Nucleus accumbens (tissue), 56 donors: Measurements from ENCODE around the gene MLLT1.
A peak's percentile ranks its signal among the peaks of the same experiment; 100 is the strongest.

Source experiments
- DNase-seq, 56 donors: peaks; one replicate each; lab custom pipeline; 2025; lab: John Stamatoyannopoulos, UW

MLLT1 gene

DNA sequence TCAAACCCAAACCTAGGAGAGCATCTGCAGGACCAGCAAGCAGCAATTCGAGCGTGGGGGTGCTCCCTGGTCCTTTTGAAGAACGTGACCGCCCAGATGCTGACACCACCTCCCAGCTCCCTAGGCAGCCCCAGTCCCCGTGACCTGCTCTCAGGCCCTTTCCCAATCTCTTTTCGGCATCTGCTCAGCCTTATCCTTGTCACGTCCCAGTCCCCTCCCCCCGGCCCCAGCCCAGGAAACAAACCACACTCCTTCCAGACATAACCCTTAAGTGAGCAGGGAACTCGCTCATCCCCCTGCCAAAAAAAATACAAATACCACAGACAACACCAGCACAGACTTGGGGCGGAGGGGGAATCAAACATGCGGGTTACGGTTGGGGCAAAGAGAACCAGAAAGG lies 3.3 kb downstream of the MLLT1 start:
- no peak for DNase-seq

DNA sequence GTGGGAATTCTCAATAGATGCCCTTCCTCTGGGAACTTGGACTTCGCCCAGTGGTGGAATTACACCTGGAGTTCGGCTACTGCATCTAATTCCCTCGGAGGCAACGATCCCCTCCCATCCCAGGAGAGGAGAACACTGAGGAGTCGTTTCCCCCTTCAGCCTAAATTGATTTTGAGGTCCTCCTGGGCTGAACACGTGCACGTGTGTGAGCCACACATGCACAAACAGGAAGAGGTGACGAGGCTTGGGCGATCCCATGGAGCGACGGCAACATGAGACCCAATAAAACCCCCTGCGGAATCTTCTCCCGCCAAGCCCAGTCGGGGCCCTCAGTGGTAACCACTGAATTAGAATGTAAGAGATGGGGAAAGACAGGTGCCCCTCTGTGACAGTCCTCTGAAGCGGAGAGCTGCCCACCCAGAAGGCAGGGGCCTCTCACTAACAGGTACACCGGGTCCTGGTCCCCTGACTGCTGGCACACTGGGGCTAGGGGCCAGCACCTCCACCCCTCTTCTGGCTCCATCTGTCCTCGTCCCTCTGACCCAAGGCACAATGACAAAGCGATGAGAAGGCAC lies 4.5 kb downstream of the MLLT1 start:
- no peak for DNase-seq

DNA sequence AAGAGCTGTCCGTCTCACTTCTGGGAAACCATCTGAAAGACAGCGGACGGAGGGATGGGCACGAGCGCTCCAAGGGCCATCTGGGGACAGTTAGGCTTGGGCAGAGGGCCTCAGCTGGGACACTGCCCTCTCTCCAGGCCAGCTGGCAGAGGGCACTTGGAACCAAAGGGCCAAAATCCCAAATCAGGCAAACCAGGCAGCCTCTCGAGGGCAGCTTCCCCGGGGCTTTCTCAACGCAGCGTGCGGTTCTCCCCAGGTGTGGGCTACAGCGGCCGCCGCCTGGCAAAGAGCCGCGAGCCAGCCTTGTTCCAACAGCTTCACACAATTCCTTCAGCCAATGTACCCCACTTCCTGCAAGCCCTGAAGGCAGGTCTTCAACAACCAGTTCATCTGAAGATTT lies 5.0 kb downstream of the MLLT1 start:
- DNase-seq: peak in 6 of 56 donors; percentile 8 to 26 (median 14)

DNA sequence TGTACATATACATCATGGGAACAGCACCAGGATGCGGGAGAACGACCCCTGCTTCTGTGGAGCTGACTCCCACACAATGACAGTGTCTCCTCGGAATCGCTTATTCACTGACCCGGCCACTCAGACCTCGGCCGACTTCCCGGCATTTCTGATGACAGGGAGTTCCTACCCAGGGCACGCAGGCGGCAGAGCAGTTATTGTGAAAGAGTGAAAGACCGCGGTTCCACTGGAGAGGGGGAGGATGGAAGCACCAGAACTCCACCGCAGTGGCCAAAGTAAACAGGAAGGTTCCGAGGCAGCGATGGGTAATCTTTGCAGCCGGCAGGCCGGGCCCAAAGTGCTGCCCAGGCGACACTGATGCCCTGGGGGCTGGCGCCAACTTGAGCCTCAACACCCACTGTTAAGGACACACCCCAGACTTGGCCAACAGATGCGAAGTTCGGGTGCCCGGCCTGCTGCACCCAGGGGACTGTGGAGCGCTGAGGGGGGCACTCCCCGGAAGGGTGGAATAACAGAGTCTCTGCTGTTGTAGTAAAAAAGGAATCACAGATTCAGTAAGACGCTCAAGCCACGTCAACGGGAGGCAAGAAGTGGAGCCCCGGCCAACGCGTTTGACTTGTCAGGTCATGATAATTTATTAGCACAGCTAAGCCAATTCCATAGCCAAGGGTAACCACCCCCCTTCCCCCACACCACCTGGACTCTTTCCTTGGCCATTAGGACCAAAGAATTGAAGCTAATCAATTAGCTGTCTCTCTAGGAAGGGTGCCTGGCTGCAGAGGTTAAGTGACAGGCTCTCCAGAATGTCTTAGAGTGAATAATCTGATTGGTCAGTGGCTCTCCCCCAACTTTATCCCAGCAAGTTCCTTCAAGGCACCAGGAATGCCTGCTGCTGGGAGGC lies 5.8 kb downstream of the MLLT1 start:
- peak in 41 of 56 donors; percentile 8 to 69 (median 35) for DNase-seq

DNA sequence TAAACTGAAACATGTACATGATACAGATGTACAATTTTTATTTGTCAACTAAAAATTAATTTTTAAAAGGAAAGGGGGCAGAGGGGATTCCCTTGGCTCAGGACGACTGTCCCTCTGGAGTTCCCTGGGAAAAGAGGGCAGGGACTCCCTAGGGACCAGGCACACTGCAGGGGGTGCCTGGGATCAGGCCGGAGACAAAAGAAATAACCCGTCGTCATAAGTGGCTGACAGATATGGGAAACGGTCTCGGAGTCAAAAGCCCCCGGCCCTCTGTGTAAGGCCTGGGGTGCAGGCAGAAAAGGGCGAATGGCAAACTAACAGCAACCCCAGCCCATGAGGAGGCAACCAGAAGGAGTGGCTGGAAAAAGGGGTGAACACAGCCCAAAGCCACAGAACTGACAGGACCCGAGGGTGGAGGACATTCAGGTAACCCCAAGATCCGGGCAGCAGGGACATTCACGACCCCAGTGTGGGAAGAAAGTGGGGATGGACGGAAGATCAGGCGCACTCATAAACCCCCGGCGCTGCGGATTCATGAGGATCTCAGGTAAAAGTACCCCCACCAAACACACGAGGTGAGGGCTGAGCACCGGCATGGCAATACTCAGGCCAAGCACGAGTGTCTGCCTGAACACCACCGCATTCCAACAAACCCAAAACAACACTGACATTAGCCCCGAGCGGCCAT lies 6.7 kb downstream of the MLLT1 start:
- DNase-seq: no peak

DNA sequence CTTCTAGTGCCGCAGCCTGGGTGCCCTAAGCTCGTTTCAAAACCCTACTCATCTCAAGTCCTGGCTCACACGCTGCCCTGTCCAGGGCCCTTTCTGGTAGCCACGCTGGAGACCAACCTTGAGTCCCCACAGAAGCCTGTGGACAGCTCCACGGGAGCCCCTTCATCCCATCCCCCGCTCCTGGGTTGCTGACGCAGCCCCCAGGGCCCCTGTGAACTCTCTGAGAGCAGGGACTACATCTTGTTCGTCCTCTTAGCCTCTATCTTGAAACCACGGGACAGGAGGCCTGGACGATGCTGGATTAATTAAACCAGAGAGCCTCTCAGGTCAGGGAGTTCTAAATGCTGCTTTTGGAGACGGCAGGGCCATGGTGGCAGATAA lies 7.4 kb downstream of the MLLT1 start:
- no peak for DNase-seq

DNA sequence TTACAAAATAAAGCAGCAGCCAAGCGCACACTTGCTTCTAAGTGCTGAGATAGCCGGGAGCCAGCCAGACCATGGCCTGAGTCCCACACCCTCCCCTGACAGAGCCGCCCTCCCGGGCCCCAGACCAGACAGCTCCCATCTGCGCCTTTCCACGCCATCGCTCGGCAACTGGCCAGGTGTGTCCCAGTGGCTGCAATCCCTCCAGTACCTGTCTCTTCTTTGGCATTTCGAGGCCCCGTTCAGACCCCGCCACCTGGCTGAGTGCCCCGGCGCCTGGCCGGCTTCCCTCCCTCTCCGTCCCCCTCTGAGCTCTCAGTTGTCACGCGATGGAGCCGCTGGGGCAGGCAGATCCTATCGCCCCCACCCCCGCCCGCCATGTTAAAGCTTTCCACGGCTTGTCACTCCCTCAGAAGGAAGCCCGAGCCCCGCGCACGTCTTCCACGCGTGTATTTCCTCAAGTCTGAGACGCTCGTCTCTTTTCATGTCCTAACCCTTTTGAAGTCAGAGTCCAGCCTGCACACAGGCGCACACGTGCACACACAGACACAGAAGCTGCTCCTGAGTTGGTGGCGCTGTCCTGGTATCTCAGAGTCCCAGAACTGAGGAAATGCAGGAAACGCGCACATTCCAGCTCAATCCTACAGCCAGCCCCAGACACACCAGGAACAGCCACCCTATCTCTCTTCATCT lies 7.9 kb downstream of the MLLT1 start:
- DNase-seq: peak in 43 of 56 donors; percentile 10 to 75 (median 42)

DNA sequence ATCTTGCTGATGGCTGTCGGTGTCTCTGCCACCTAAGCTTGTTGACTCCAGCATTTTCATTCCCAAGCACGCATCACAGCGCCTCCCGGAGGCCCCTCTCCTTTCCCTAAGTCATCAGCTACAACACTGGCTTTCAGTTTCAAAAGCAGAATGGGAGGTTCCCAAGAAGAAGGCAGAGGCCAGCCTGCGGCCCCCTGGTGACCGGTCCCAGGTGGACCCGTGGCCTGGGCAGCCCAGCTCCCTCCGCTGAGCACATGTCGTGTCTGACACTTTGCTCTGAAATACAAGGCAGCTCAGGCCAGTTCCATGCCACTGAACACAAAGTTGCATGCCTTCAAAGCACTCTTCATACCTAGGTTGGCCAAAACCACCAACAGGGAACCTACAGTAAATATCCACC lies 8.5 kb downstream of the MLLT1 start:
- peak in 2 of 56 donors; percentile 16 to 19 for DNase-seq

DNA sequence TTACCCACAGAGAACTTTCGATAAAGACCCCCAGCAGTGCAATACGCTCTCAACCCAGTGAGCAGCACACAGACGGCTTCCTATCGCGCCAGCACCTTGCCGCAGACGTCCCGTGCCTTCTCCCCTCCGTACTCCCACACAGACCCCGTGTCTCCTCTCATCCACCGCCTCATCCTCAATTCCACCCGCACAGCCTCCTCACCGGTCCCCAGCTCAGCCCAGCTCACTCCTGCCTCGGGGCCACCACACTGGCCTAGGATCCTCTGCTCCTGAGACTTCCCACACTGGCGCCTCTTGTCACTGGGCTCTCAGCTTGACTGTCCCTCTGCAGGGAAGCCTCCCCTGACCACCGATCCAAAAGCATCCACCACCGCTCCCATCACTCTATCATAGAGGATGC lies 9.0 kb downstream of the MLLT1 start:
- no peak for DNase-seq

DNA sequence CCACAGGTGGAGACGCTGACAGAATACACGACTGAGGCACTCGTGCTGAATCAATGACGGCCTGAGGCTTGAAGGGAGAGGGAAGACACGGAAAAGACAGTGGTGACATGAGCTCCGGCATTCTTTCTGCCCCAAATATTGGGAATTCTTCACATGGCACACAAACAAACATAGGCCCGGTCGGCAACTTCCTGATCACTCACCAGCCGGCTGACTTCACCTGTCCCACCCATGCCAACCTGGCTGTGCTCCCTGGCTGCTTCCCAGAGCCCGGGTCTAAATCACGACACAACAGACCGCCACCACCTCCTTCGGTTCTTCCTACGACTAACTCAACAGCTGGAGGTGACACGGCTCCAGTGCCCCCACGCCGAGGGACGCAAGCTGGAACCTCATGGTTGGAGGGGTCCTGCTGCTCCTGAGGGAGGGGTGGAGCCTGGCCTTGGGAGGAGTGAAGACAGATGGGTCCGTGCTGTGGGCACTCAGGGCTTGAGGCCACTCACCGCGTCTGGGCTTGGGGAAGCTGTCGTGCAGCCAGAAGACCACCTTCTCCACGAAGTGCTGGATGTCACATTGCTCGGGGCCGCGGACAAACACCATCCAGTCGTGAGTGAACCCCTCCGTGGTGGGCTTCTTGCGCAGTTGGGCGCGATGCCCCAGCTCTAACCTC lies 9.6 kb downstream of the MLLT1 start:
- DNase-seq: no peak

DNA sequence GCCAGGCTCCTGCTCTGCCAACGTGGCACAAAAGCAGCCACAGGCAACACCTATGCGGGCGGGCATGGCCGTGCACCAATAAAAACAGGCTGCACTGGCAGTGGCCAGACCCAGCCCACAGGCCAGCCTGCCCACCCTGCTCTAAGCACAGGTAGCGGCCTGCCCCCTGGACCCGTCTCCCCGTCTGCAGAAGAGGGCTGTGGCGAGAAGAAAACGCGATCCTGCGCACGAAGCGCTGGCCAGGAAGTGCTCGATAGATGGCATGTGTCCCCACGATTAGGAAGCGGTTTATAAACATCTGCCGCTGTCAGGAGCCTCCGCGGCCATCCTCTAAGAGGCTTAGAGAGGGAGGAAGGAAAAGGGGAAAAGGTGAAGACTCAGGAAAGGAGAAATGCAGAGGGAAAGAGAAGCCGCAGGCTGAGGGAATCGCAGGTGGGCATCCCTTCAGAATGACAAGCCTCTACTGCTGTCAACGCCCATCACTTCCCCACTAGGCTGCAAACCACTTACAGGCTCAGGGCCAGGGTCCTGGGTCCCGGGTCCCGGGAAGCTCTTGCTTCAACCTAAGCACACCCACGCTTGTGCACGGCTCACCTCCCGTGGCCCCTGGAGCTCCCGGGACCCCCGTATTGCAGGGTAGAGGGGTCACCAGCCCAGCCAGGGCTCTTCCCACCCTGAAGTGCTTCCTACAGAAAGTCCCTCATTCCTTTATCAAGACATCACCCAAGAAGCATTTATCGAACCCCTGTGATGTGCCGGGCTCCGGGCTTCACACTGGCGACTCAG lies 10.5 kb downstream of the MLLT1 start:
- DNase-seq: no peak

DNA sequence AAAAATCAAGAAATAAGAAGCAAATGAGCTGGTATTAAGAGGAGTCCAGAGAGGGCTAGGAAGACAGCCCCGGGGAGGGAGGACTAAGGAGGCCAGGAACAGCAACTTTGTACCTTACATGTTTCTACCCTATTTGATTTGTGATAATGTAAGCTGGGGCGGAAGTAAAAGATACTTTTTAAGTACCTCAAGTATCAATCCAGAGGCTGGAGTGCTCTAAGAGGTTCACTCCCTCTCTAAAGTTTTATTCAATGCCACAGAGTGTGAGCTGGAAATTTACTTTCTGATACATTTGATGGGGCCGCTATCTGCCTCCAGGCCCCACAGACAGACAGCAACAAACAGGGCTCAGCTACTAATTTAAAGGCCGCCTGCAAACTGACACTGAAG lies 11.4 kb downstream of the MLLT1 start:
- DNase-seq: no peak

DNA sequence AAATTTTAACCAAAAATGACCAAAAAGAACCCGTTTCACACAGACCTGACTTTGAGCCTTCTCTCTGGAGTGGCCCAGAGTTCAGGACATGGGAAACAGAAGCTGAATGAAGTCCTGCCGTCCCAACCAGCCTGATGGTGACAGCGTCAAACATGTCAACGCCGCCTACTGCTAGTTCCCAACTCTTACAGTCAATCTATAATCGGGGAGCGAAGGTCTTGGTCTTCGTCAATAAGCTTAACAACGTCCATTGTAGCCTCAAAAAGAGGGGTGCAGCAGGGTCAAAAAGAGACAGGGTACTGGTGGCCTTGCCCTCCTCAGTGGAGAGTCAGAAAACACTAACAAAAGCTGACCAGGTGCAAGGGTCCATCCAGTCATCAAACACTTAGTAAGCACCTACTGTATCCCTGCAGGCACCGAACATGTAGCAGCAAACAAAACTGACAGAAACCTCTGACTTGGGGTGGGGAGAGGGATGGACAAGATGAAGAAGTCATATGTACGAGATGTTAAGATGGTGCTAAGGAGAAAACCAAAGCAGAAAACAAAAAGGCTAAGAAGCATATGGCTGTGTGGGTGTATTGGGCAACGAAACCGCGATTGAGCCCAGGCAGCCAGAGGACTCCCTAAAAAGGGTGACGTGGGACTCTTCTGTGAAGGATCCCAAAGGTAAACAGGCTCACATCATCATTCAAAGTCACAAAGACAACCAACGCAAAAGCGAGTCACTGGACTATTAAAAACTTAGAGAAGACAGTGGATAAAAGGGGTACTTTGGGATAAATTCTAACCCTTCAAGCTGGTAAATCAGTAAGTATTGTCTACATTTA lies 12.0 kb downstream of the MLLT1 start:
- no peak for DNase-seq

DNA sequence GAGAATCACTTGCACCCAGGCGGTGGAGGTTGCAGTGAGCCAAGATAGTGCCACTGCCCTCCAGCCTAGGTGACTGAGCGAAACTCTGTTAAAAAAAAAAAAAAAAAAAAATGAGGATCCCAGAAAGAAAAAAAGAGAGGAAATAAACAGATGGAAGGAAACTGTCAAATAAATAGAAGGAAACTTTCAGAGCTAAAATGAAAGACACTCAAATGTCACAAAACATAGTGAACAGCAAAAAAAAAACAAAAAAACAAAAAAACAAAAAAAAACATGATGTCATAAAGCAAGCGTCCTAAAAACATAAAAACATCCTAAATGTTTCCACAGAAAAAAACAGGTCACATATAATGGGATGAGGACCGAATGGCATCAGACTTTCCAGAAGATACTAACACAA lies 15.0 kb downstream of the MLLT1 start:
- no peak for DNase-seq

DNA sequence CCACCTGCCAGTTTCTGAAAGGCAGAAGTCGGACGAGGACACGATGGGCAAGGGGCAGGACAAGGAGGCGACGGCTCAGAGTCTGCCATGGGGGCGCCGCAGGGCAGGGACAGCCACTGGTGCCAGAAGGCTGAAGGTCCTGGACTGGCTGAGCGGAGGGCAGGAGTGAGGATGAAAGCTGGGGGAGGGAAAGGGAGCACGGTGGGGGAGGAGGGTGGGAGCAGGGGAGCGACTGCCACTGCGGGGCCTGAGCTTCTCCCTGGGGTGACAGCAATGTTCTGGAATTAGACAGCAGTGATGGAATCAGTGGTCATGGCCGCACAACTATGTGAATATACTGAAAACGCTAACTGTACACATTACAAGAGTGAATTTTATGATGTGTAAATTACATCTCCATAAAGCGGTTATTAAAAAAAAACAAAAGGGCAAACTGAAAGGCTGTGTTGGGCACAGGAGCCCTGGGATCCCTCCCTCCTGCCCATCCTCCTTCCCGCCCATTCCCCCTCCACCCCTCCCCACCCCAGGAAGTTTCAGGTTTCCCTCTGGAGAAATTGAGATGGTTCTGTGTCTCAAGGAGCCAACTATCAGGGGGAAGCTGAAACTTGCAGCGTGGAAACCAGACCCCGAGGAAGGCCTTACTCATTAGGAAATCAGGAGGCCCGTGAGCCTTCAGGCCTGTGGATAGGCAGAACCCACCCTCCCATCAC lies 15.9 kb downstream of the MLLT1 start:
- no peak for DNase-seq

DNA sequence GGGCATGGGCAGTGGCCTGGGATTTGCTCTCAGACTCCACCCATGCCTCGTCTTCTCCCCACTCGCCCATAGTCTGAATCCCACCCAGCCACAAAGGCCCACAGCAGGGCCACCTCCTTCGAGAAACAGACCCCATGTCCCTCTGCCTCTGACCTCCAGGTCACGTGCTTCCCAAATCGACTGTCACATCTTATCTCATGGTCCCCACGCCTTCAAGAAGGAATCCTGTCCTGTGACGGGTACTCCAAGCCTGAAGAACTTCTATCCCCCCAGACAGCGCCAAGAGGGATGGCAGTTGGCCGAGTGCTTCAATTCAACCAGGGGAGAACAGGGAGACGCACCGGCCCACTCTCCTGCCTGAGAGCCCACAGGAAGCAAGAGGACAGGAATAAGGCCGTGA lies 16.5 kb downstream of the MLLT1 start:
- no peak for DNase-seq

DNA sequence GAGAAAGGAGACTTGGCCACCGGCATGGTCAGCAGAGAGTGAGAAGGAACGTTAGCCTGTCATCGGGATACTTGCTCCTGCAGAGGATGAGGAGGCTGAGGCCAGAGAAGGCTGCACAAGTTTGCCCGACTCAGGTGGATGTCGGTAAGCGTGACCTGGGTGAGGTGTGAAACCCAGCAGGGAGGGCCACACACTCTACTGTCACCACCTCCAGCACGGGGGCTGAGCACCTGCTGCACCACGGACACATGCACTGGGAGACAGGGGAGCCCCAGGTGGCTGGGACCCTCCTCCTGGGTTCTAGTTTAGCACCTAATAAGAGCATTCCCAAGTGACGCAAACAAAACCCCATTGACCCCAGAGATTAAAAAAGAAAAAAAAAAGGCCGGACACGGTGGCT lies 17.3 kb downstream of the MLLT1 start:
- DNase-seq: no peak

DNA sequence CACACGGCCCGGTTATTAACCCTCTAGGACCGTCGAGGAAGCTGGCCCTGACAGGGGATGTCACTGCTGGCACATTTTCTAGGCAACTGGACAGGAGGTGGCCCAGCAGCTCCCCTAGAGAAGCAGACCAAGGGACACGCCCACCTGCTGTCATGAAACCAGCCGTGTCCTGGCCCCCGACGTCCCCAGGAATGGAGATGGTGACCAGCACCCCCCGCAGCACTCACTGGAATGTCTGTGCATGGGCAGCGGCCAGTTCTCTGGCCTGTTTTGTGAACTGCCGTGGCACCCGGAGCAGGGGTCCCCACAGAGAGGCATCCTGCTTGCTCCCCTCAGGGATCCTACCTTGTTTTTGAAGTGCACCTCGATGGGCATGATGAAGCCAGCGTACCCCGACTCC lies 17.9 kb downstream of the MLLT1 start:
- no peak for DNase-seq
